NCI-H748 (cell line): Measurements from ENCODE around the gene MMP17.
"Not testable (repeated sequence)": the region's sequence is repeated elsewhere in the genome, so short reads cannot be mapped to it uniquely, and the experiment has no call there.

ENCODE experiments used
- DNase-seq: peaks from one replicate; lab custom pipeline; 2025; ENCODE audit not compliant: unreplicated experiment; lab: John Stamatoyannopoulos, UW

The MMP17 gene

GRCh38 chr12:131799828-131800593 is 28.2 kb upstream of the MMP17 start:
- DNase-seq, result no peak

- DNase-seq, result no peak
Measured at GRCh38 chr12:131800594-131801135, 27.5 kb upstream of the MMP17 start.

- no peak for DNase-seq
Measured at GRCh38 chr12:131801254-131801866, 26.8 kb upstream of the MMP17 start.

DNA sequence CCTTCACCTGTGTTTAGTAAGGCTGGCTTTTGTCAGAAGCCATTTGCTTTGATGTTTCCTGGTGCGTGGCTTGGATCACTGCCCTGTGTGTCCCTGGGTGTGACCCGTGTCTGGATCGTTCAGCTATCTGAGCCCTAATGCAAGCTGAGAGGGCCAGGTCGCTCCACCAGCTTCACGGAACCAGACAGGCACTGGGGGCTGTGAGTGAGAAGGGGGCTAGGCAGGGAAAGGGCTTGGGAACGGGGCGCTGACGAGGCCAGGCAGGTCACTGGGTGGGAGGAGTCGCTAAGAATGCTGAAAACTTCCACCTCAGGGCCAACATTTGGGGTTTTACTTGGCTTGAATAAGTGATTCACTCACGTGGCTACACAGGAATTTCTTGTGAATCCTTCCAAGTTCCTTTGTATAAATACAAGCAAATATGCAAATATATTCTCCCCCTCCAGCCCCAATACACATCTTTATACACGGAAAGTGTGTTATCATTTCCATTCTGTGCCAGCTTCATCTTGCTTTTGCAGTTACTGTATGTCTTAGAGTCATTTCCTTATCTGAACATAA is 24.2 kb upstream of the MMP17 start:
- DNase-seq, result no peak

GRCh38 chr12:131805421-131805820 is 22.8 kb upstream of the MMP17 start:
- DNase-seq, result no peak

DNA sequence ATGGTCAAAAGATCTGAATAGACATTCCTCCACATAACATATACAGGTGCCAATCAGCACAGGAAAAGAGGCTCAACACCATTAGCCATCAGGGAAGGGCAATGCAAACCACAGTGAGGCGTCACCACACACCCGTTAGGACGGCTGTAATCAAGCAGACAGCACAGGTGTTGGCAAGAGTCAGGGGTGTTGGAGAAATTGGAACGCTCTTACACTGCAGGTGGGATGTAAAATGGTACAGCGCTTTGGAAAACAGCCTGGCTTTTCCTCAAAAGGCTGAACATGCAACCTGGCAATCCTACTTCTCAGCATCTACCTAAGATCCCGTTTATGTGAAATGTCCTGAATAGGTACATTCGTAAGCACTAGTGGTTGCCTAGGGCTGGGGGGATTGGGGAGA is 21.5 kb upstream of the MMP17 start:
- no peak for DNase-seq

- DNase-seq, result peak; percentile 35
Measured at GRCh38 chr12:131808744-131809371, 19.3 kb upstream of the MMP17 start.

DNA sequence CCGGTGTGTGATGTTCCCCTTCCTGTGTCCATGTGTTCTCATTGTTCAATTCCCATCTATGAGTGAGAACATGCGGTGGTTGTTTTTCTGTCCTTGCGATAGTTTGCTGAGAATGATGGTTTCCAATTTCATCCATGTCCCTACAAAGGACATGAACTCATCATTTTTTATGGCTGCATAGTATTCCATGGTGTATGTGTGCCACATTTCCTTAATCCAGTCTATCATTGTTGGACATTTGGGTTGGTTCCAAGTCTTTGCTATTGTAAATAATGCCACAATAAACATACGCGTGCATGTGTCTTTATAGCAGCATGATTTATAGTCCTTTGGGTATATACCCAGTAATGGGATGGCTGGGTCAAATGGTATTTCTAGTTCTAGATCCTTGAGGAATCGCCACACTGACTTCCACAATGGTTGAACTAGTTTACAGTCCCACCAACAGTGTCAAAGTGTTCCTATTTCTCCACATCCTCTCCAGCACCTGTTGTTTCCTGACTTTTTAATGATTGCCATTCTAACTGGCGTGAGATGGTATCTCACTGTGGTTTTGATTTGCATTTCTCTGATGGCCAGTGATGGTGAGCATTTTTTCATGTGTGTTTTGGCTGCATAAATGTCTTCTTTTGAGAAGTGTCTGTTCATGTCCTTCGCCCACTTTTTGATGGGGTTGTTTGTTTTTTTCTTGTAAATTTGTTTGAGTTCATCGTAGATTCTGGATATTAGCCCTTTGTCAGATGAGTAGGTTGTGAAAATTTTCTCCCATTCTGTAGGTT is 18.5 kb upstream of the MMP17 start:
- DNase-seq, result not testable (repeated sequence)

- DNase-seq, result no peak
Measured at GRCh38 chr12:131810726-131811125, 17.5 kb upstream of the MMP17 start.

- DNase-seq, result no peak
Measured at GRCh38 chr12:131815131-131815530, 13.1 kb upstream of the MMP17 start.

DNA sequence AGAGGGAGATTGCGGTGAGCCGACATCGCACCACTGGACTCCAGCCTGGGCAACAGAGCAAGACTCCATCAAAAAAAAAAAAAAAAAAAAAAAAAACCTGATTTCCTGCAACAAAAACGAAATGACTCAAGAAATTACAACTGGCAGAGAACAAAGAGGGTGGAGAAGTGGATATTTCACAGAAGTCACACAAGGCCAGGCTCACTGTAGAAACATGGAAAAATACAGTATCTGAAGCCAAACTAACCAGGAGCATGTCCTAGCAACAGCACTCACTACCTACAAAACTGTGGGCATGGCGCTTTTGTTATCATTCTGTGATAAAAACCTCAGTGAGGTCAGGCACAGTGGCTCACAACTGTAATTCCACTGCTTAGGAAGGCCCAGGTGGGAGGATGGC is 11.7 kb upstream of the MMP17 start:
- no peak for DNase-seq

GRCh38 chr12:131817241-131817640 is 11.0 kb upstream of the MMP17 start:
- DNase-seq, result no peak

DNA sequence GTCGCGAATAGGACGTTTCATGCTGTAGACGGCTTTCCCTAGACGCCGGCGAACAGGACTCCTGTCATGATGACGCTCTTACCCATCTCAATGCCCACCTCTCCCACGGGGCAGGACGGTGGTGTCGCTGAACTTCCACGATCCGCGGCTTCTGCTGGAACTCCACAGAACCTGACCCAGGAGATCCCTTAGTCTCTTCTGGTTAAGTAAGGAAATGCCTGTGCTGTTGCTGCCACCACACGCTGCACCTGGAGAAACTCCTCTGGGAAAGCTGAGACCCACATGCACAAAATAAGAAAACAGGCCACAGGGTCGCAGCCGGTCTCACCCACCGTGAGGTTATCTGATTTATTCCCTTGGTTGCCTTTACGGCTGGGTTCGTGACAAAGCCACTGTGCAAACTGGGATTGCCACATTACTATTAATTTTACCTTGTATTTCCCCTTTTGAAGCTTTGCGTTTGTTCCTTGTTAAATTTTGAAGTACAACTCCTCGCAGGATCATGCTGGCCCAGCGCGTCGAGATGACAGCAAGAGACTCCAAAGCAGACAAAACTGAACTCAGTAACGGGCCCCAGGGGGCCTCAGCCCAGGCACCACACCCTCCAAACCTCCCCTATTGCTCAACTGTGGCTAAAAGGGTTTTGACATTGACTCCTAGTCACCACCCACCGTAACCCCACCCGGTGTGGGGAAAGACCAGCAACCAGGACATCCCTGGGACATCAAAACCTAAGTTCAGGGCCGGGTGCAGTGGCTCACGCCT is 9.2 kb upstream of the MMP17 start:
- DNase-seq, result no peak

DNA sequence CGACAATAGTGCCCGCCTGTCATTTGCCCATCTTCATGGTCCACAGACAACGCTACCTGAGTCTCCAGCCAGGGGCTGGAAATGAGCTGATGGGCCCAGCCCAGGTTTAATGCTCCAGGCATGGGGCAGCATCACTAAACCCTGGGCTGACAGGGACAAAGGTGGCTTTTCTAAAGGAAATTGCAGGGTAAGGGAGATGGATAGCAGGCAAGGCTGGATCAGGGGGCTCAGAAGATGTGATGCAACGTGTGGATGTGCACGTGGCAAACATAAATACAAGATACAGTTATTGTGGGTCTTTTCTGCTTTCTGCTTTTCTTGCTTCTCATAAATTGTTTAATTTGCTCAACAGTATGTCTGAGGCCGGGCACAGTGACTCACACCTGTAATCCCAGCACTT is 3.7 kb upstream of the MMP17 start:
- DNase-seq, result no peak

GRCh38 chr12:131825146-131825892 is 2.9 kb upstream of the MMP17 start:
- DNase-seq, result no peak

- DNase-seq, result no peak
Measured at GRCh38 chr12:131826097-131826928, 1.9 kb upstream of the MMP17 start.

DNA sequence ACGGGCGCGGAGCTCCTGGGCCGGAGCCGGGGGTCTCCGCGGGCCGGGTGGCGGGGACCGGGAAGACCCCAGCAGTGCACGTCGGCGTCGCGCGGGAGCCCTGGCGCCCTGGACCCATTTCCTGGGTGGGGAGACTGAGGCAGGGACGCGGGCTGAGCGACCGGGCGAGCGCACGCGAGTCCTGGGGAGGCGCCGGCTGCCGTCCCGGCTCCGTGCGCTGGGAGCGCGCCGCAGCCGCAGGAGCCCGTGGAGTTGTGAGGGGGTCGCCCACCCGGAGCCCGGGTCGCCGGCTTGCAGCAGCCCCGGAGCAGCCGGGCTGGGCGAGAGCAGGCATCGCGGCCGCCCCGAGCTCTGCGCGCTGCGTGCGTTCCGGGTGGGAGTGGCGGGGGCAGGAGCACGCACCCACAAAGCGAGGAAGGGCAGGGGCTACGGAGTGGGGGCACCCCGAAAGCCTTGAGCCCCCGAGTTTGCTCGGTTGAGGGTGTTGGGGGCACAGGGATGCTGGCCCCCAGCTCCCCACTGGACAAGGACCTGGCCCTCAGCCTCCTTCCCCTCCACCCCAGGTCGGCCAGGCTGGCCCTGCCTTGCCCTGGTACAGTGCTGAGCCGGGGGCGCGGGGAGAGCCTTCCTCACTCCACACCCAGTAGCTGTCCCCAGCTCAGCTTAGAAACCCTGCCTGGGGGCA is 620 bp downstream of the MMP17 start:
- peak; percentile 60 for DNase-seq

DNA sequence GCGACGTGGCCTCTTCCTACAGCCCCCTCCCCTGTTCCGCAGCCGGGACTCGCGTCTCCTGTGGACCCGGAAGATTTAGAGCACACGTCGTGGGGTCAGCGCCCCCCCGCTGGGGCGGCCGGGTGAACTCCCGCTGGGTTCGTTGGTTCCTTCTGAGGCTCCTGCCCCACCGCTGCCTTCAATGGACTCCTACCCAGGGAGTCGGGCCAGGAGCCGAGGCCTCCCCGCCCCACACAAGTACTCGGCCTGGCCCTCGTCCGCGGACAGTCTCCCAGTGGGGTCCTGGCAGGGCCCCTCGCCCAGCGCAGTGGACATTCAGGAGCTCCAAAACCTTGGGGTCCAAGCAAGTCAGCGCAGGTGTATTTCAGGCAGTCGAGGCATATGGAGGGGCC is 1.2 kb downstream of the MMP17 start:
- DNase-seq, result peak; percentile 60
